ENCODE measurements around the gene BLM.
A peak's percentile ranks its signal among the peaks of the same experiment; 100 is the strongest.

Gene BLM

DNA sequence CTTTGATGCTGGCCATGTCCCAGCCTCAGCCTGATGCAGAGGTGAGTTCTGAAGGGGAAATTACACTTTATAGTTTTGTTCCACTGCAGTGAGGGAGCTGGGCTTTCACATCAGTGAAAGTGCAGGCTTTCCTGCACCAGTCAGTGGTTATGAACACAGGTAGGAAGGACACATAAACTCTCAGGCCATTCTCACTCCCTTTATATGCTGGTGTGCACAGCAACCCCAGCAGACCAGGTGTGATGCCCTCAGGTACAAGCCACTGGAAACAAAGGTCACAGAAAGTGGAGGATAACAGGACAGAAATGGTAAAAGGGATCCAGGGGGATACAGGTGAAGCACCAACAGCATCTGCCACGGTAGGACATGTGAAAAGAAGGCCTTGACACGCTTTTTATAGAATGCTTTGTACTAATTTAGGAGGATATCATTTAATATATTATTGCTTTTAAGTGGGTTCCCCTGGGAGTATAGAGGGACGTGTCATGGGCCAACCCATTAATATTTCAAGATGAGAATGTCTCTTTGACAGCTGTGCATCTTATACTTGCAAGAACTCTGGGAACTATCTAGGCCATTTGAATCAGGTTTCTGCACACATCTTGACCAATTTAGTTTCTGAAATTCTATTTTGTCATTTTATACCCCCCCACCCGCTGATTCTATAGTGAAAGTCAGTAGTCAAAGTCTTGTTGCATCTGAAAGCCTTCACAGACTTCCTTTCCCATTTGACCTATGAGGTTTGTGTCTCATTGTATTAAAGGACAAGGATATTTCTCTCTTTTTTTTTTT, 25.0 kb upstream of the BLM start:
- no peak for DNase-seq

DNA sequence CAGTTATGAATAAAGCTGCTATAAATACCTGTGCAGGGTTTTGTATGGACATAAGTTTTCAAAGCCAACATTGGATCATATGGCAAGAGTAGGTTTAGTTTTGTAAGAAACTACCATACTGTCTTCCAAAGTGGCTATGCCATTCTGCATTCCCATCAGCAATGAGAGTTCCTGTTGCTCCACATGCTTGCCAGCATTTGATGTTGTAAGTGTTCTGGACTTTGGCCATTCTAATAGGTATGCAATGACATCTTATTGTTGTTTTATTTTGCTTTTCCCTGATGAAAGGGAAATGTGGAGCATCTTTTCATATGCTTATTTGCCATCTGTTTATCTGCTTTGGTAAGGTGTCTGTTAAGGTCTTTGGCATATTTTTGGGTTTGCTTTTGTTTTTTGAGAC, 22.2 kb upstream of the BLM start:
- DNase-seq, result no peak

DNA sequence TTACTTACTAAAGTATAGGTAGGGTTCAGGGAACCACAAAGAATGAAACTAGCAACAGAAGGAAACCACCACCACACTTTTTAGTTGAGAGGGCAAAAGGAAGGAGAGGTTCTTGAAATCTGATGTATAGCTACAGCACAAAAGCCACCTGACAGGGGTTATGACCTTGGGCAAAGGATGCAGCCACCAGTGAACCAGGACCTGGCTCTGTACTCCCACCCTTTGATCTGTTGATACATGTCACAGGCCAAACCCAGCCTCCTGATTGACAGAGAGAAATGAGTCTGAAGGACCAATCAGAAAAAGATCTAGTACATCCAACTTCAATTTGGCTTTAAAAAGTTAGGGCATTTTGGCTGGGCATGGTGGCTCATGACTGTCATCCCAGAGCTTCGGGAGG, 20.0 kb upstream of the BLM start:
- DNase-seq, result no peak

DNA sequence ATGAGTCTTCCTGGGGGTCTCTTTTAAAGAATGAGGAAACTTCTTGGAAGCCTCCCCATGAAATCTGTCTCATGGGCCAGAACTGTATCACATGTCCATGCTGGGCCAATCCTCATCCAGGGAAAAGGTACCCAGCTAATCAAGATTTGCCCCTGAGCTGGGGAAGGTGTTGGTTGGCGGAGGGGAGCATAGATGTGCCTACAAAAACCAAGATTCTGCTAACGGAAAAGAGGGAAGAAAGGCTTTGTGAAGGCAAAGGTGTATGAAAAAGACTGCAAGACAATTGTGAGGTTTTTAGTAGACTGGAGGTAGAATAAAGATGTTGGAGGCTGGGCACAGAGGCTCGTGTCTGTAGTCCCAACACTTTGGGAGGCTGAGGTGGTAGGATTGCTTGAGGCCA, 18.5 kb upstream of the BLM start:
- DNase-seq, result no peak

DNA sequence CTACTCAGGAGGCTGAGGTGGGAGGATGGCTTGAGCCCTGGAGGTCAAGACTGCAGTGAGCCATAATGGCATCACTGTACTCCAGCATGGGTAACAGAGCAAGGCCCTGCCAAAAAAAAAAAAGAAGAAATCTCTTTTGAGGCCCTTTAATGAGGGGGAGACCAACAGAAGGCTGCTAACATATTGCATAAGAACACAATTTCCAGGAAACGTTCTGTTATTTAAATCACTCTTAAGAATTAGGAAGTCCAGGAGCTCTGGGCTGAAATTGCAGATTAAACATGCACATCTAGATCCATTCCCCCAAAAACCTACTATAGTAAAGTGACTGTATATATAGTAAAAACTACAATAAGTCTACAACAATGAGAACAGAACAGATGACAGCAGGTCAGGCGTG, 16.1 kb upstream of the BLM start:
- no peak for DNase-seq

DNA sequence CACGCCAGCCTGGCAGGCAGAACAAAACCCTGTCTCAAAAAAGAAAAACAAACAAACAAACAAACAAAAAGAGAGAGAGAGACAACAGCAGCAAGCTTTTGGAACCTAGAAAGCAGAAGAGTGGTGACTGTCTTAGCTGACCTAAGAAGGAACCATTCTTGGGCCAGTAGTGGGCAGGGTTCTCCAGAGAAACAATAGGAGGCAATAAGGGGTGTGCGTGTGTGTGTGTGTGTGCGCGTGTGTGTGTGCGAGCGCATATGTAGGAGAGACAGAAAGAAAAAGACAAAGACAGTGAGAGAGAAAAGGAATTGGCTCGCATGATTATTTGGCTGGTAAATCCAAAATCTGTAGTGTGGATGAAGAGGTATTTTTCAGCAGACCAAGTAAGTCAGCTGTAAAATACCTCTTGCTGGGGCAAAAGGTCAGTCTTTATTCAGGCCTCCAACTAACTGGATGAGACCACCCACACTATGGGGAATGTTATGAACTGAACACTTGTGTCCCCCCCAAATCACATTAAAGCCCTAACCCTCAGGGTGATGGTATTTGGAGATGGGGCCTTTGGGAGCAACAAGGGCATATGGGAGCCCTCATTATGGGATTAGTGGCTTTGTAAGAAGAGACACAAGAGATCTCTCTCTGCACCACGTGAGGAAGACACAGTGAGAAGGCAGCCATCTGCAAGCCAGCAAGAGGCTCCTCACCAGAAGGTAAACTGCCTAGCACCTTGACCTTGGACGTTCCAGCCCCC, 15.1 kb upstream of the BLM start:
- no peak for DNase-seq

DNA sequence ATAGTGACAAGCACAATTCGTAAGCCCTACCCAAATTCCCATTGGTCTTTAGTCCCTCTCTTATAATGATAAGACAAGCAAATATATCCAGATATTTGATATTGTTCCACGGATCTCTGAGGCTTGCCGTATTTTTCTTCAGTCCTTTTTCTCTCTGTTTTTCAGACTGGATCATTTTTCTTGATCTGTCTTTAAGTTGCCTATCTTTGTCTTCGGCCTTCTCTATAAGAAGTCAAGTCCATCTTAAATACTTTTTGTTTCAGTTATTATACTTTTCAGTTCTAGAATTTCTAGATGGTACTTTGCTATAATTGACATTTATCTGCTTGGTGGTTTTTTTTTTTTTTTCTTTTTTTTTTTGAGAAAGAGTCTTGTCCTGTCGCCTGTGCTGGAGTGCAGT, 13.7 kb upstream of the BLM start:
- DNase-seq, result no peak

DNA sequence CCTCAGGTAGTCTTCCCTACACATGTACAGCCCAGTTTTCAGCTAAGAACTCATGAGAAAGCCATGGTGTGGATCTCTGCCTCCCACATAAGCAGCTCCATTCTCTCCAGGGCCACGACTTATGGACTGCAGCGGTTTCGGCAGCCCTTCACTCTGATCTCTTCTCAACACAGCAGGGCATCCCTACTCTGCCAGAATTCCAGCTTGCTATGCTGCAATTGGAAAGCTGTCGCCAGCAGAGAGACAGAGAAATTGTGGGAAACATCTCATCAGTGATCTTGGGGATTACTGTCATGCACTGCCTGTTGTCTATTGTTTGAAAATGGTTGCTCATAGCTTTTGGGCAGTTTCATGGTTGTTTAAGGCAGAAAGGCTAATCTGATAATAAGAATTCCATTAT, 11.9 kb upstream of the BLM start:
- DNase-seq, result no peak

DNA sequence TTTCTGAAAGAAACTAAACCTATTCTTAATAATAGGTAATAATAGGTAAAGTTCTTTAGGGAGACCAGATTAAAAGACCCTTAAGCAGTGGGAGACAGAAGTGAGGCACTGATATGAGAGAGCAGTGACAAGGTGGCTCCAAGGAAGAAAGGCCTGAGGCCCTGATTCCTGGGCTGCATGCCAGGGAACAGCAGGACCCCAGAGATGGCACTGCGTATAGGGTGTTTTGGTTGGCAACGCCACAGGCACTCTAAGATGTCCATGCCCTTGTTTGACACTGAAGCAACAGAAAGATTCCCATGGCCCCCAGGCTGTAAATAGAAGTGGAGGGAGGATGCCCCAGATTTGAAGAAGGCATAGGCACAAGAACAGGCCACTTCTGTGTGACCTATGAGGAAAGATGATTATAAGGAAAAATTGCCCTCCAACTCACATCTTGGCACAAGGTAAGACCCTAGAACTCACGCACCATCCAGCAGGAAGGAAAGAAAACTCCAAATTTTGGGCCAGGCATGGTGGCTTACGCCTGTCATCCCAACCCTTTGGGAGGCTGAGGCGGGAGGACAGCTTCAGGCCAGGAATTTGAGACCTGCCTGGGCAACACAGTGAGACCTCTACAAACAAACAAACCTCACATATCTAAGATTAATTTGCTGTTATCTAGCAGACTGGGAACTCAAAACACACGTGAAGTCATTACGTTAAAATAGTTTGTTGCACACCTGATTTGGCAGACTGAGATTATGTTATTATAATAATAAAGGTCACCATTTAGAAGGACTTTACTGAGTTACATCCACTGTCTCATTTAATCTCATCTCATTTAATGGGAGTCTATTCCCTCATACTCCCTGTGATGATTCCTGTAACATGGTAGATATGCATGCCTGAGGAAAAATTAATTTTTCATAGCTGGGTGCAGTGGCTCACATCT, 10.5 kb upstream of the BLM start:
- DNase-seq, result no peak

DNA sequence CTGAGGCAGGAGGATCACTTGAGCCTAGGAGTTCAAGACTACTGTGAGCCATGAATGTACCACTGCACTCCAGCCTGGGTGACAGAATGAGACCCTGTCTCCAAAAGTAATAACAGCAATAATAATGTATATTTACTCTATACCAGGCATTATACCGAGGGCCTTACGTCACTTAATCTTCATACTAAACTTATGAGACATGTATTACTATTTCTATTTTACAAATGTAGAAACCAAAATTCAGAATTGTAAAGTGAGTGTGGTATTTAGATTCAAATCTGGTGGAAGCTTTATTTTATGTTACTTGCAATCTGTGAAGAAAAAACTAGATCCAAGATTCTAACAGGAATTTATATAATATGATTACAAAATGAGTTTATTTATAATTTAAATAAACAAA, 9.7 kb upstream of the BLM start:
- DNase-seq, result no peak

DNA sequence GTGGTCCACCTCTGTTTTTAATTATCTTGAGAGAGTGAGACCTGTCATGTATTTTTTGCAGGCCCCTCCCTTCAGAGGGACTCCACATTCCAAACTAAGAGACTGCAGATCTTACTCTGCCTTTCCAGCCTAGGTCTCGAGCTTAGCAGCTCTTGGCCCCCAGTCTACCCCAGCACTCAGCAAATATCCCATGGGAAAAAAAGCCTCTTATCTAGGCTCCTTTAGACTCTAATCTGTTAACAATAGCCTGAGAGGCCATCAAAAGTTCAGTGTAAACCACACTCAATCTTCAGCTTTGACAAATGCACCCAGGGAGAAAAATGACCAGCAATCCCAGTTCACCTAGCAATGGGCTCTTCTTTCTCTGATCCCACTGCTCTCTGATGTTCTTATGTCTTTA, 8.6 kb upstream of the BLM start:
- no peak for DNase-seq

DNA sequence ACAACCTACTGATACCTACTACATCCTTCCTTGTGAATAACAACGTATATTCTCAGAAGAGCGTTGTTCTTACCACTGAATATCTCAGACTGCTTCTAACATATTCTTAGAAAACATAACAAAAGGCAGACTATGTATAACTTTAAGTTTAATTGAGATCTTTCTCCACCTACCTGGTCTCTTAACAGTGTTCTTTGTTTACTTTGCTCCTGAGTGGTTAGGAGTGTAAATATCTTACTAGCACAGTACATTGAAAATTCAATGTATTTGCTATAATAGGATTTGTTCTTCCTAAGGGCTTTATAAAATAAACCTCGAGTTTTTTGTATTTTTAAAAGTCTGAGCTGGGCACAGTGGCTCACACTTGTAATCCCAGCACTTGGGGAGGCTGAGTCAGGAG, 7.9 kb upstream of the BLM start:
- DNase-seq, result no peak

DNA sequence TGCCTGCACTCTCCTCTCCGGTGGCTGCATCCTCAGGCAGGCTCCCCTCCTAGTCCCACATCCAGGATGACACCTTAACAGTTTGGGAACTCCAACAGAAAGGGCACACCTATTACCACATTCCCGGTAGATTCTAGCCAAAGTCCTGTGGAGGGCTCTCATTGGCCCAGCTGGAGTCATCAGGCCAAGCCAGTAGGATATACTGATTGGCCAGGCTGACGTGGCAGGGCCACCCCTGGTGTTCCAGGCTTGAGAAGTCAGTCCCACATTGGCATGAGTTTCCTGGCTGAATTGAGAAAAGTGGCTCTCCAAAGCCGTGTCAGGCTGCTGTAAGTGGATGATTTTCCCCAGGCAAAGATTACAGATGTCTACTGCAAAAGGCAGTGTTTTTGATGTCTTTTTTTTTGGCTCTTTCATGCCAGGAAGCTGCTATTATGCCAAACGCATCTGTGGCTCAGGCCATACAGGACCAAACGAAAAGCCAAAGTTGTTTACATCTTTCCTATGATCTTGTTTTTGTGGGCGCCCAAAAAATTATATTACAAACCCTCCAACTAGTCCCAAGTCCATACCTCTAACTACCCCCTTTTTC, 6.6 kb upstream of the BLM start:
- no peak for DNase-seq

DNA sequence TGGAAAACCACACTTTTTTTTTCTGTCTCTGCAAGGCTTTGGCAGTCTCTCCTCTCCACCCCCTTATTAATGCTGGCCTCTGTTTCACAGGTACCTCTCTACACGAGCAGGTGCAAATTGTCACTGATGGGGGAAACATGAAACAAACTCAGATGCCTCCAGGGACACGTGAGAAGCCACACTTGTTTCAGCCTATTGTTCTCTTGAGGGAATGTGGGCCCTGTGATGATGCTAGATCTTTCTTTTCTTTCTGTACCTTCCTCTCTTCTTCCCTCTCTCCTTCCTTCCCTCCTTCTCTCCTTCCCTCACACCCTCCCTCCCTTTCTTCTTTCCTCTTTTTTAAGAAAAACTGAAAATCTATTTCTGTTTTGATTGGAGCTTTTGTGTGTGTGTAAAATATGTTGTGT, 5.7 kb upstream of the BLM start:
- DNase-seq, result no peak

DNA sequence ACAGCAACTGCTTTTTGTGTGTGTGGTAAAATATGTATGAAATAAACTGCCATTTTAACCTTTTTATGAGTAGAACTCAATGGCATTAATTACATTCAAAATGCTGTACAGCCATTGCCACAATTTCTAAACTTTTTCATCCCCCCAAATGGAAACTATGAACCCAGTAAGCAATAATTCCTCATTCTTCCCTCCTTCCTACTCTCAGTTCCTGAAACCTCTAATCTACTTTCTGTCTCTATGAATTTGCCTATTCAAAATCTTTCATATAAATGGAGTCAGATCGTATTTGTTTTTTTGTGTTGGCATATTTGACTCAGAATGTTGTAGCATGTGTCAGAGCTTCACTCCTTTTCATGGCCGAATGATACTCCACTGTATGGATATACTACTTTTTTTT, 5.3 kb upstream of the BLM start:
- DNase-seq, result no peak

DNA sequence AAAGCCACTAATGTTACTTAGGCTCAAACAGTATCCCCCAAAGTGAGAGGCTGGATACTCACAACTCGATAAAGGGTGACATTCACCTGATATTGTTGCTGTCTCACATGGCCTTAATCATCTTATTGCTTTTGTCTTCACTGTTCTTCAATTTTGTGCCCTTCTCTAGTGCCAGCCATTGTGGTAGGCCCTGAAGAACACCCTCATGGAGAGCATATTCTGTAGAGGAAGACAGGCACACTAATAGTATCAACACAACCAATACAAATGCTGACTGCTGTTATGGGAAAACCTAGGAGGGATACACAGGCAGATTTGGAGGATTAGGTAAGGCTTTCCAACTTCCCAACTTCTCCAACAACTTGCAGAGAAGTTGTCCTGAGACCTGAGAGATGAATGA, 4.1 kb upstream of the BLM start:
- DNase-seq, result no peak

DNA sequence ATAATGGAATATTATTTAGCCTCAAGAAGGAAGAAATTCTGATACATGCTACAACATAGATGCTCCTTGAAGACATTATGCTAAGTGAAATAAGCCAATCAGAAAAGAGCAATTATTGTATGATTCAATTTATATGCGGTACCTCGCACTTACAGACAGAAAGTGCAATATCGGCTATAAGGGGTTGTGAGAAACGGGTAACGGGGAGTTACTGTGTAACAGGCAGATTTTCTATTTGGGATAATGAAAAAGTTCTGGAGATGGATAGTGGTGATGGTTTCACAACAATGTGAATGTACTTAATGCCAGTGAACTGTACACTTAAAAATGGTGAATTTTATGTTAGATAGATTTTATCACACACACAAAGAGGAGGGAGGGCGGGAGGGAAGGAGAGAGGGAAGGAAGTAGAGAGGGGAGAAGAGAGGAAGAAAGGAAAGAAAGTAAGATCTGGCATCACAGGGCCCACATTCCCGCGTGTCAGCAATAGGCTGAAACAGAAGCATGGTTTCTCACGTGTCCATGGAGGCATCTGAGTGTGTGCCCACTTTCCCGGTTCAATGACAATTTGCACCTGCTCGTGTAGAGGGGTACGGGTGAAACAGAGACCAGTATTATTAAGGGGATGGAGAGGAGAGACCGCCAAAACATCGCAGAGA, 700 bp upstream of the BLM start:
- DNase-seq, result no peak

DNA sequence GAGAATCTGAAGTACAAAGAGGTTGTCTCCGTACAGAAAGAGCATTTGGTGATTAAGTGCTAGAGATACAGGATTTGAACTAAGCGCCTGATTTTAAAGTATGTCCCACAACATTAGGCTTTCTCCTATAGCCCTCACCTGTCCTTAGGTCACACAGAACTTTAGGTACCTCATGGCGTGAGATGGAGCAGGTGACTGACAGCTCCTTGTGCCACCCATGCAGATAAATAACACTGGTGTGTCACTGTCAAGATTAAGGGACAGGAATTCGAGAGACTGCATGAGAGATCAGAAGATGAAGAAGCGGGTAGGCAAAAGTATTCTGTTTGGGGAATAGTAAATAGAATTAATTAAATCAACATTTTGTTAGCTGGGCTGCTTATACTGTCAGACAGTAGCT, 1.1 kb downstream of the BLM start:
- DNase-seq, result no peak

DNA sequence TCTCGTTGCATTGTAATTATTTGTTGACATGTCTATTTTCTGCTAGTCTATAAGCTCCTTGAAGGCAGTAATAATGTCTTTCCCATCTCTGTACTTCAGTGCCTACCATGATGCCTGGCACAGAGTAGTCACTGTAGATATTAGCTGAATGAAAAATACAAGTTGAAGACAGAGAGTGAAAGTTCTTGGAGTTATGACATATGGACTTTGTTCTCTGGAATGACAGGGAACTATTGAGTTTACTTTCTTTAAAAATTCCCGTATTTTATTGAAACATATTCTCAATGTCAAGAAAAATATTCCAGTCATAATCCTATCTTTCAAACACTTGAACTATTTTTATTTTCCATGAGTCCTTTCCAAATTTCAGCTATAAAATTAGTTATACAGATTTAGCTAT, 3.0 kb downstream of the BLM start:
- DNase-seq, result no peak

DNA sequence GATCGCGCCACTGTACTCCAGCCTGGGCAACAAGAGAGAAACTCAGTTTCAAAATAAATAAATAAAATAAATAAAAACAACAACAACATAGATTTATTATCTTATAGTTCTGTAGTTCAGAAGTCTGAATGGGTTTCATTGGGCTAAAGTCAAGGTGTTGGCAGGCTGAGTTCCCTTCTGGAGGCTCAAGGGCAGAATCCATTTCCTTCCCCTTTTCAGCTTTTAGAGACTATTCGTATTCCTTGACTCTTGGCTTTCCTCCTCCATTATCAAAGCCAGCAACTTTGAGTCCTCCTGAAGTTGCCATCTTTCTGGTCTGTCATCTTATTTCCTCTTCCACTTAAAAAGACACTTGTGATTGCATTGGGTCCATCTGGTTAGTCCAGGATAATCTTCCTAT, 12.1 kb downstream of the BLM start:
- DNase-seq, result no peak

DNA sequence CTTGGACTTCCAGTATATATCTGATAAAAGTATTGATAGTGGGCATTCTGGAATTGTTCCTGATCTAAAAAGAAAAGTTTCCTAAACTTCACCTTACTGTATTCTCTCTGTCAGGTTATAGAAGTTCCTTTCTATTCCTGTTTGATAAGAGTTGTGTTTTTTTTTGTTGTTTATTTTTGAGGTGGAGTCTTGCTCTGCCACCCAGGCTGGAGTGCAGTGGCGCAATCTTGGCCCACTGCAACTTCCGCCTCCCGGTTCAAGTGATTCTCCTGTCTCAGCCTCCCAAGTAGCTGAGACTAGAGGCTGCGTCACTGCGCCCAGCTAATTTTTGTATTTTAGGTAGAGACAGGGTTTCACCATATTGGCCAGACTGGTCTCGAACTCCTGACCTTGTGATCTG, 13.1 kb downstream of the BLM start:
- no peak for DNase-seq

DNA sequence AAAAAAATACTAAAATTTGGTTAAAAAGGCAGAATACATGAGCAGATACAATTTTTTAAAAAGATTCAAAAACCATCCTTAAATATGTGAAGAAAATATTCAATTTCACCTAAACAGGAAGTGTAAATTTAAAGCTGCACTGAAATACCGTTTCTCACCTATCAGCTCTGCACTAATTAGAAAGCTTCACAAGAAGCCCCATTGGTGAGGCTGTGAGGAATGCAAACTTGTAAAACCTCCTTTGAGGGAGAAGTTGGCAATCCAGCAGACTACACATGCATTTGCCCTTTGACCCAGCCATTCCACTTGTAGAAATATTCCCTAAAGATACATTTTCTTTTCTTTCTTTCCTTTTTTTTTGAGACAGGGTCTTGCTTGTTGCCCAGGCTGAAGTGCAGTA, 18.8 kb downstream of the BLM start:
- no peak for DNase-seq

DNA sequence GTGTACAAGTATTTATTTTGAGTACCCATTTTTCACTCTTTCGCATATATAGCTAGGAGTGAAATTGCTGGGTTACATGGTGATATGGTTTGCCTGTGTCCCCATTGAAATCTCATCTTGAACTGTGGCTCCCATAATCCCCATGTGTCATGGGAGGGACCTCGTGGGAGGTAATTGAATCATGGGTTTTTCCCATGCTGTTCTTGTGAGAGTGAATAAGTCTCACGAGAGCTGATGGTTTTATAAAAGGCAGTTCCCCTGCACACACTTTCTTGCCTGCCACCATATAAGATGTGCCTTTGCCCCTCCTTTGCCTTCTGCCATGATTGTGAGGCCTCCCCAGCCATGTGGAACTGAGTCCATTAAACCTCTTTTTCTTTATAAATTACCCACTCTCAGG, 23.4 kb downstream of the BLM start:
- DNase-seq, result peak; percentile 7 to 28
